ENCODE measurements around the gene RPUSD2. TPM values are rescaled to one million over a fixed set of nuclear protein-coding genes. Genes with fewer than 3 reads are reported as not detected.

Gene RPUSD2
- 5.0 TPM for total RNA-seq (2013)
- polyA plus RNA-seq: 1 to 10 TPM; 1.1 to 6.3 (median 4.3) TPM
- 2.6 and 3.3 TPM in 2 replicates for polyA minus RNA-seq
- 0.35 to 2.1 (median 0.74) reads per million in 11 experiments for total RNA-seq

- H3K27ac Mint-ChIP-seq: peak within 1 kb of the TSS; percentile 72 to 96 (median 90)
- Histone ChIP-seq H4K20me1 (ENCODE audit: insufficient read depth, low read length) (no peaks in the 10 kb centered on the region), H3K36me3 (replicated peaks in 1 of 2; ENCODE audit: control insufficient read depth in 1 of 2, insufficient read depth in 2 of 2, low read length in 2 of 2) (peaks cover 14 to 20% of the 10 kb centered on the region in 2 donors), H3K9ac (ENCODE audit: insufficient read depth, low read length, poor library complexity, severe bottlenecking) (peak within 1 kb of the TSS; percentile 81), H3K4me2 (replicated peaks; ENCODE audit: extremely low read depth, low read length, poor library complexity, severe bottlenecking) (peak within 1 kb of the TSS; percentile 93), H3K27ac (ENCODE audit: low read depth in 1 of 2, low read length in 2 of 2) (peak within 1 kb of the TSS; percentile 31 to 77), H3K27me3 (ENCODE audit: control insufficient read depth in 2 of 2, insufficient read depth in 2 of 2, low read length in 2 of 2) (peaks cover 0 to 4% of the 10 kb centered on the region in 2 donors), H2AFZ (ENCODE audit: insufficient read depth, low read depth, low read length, poor library complexity, severe bottlenecking) (peak within 1 kb of the TSS; percentile 100), H3K4me3 (replicated peaks in 1 of 3; ENCODE audit: low read depth in 2 of 3, low read length in 3 of 3) (peak within 1 kb of the TSS; percentile 80 to 92 (median 87)), H3K4me1 (ENCODE audit: control insufficient read depth in 1 of 2, insufficient read depth in 2 of 2, low read length in 2 of 2) (peaks cover 22 to 31% of the 10 kb centered on the region in 2 donors), H3K79me2 (ENCODE audit: insufficient read depth, low read length) (peaks cover 20% of the 10 kb centered on the region), H3K9me3 (replicated peaks in 1 of 2; ENCODE audit: control insufficient read depth in 1 of 2, insufficient read depth in 1 of 2, low read length in 2 of 2) (no peaks in the 10 kb centered on the region)
- H3K4me3 Mint-ChIP-seq: peak within 1 kb of the TSS; percentile 97 to 98
- WGBS (ENCODE audit: insufficient coverage): under 1% methylated on average over 57 of the region's 62 CpGs
- no peak for TF ChIP-seq CTCF (IDR thresholded peaks at IDR 0.05)
- DNase-seq: peak; percentile 81 to 83 (median 82)
- peaks cover 2 to 8% (median 6%) of the 10 kb centered on the region in 3 donors for H3K27me3 Mint-ChIP-seq (ENCODE audit: low read depth in 3 of 3)
- H3K36me3 Mint-ChIP-seq: peaks cover 19 to 28% of the 10 kb centered on the region in 2 donors
- H3K9me3 Mint-ChIP-seq: no peaks in the 10 kb centered on the region
- H3K4me1 Mint-ChIP-seq: peaks cover 33% of the 10 kb centered on the region
- intact Hi-C loops (cut with micrococcal nuclease): loop anchor here (10.0 kb wide), 2 partner anchors 125 to 185 kb away; partner anchors contain the start of genes RAD51 (in 1 of the 2) and RMDN3 (in 1 of the 2)
Measured at GRCh38 chr15:40569129-40569953, at the start of gene RPUSD2. TSS of gene RPUSD2 (plus strand) at chr15:40569299. CDS start at chr15:40569338, 39 bp downstream.

GRCh38 chr15:40523611-40524010 is 45.5 kb upstream of the RPUSD2 start:
- H3K36me3 Mint-ChIP-seq: no peaks in the 10 kb centered on the region
- intact Hi-C loops (cut with micrococcal nuclease): no loop called here
- no peak for DNase-seq

More at GRCh38 chr15:40523611-40524010, 45.5 kb upstream of the RPUSD2 start:
- Mint-ChIP-seq H3K27me3 (ENCODE audit: low read depth in 3 of 3) (no peaks in the 10 kb centered on the region), H3K27ac (no peak overlapping the region), H3K9me3 (no peaks in the 10 kb centered on the region), H3K4me3 (no peak overlapping the region), H3K4me1 (peaks cover 10% of the 10 kb centered on the region)
- Histone ChIP-seq H3K27me3 (ENCODE audit: control insufficient read depth in 2 of 2, insufficient read depth in 2 of 2, low read length in 2 of 2) (no peaks in the 10 kb centered on the region), H4K20me1 (ENCODE audit: insufficient read depth, low read length) (no peaks in the 10 kb centered on the region), H3K4me3 (replicated peaks in 1 of 3; ENCODE audit: low read depth in 2 of 3, low read length in 3 of 3) (no peak overlapping the region), H3K4me2 (replicated peaks; ENCODE audit: extremely low read depth, low read length, poor library complexity, severe bottlenecking) (no peak overlapping the region), H3K27ac (ENCODE audit: low read depth in 1 of 2, low read length in 2 of 2) (no peak overlapping the region), H3K36me3 (replicated peaks in 1 of 2; ENCODE audit: control insufficient read depth in 1 of 2, insufficient read depth in 2 of 2, low read length in 2 of 2) (no peaks in the 10 kb centered on the region), H3K9me3 (replicated peaks in 1 of 2; ENCODE audit: control insufficient read depth in 1 of 2, insufficient read depth in 1 of 2, low read length in 2 of 2) (no peaks in the 10 kb centered on the region), H2AFZ (ENCODE audit: insufficient read depth, low read depth, low read length, poor library complexity, severe bottlenecking) (no peak overlapping the region), H3K4me1 (ENCODE audit: control insufficient read depth in 1 of 2, insufficient read depth in 2 of 2, low read length in 2 of 2) (peaks cover 3 to 9% of the 10 kb centered on the region in 2 donors), H3K79me2 (ENCODE audit: insufficient read depth, low read length) (no peaks in the 10 kb centered on the region), H3K9ac (ENCODE audit: insufficient read depth, low read length, poor library complexity, severe bottlenecking) (no peak overlapping the region)
- TF ChIP-seq CTCF (IDR thresholded peaks at IDR 0.05): no peak
